Peyer's patch (tissue), 4 donors: ENCODE results near the gene KCNT1. TPM values are rescaled to one million over a fixed set of nuclear protein-coding genes. Genes with fewer than 3 reads are reported as not detected.

Experiments
- DNase-seq, 3 donors: peaks; one replicate each; pipeline ENCODE4 v3.0.0-alpha.2; 2017 to 2019
- H3K27ac ChIP-seq, 4 donors: fragments of 200-600 bp; sonication (generic); one replicate each; pipeline ENCODE4 v1.5.1; 2016 to 2019
- H3K27me3 ChIP-seq, 2 donors: fragments of 200-600 bp; sonication (generic); one replicate each; pipeline ENCODE4 v1.5.1; 2019
- H3K36me3 ChIP-seq, 3 donors: fragments of 200-600 bp; sonication (generic); one replicate each; pipeline ENCODE4 v1.5.1; 2016 to 2019
- H3K4me1 ChIP-seq, 4 donors: fragments of 200-600 bp; sonication (generic); one replicate each; pipeline ENCODE4 v1.5.1; 2016 to 2019
- H3K4me3 ChIP-seq, 4 donors: fragments of 200-600 bp; sonication (generic); 1 replicate in 3 of 4; 2 replicates in 1 of 4; pipeline ENCODE4 v1.5.1; 2016 to 2019; ENCODE audit warnings: mild to moderate bottlenecking in 1 of 4
- H3K9me3 ChIP-seq, 4 donors: fragments of 200-600 bp; sonication (generic); one replicate each; pipeline ENCODE4 v1.5.1; 2016 to 2019; ENCODE audit warnings: mild to moderate bottlenecking in 1 of 4
- POLR2A ChIP-seq, 2 donors: fragments of 450-650 bp; IDR thresholded peaks; one replicate each; pipeline ENCODE4 v1.5.1; 2017; ENCODE audit warnings: antibody characterized with exemption in 2 of 2, mild to moderate bottlenecking in 2 of 2, moderate library complexity in 2 of 2
- total RNA-seq, 4 donors: library from RNA; depleted of rRNA; stranded (reverse); fragments of >200 nt; gene quantifications; one replicate each; pipeline ENCODE4 v1.1.0, GENCODE V29; 2016
- TF ChIP-seq, protein P1 (sequence below), 6 experiments: fragments of 450-650 bp in 4 of 6; fragments of 200-600 bp in 2 of 6; sonication (generic) in 1 of 6; IDR thresholded peaks; one replicate each; pipeline ENCODE4 v1.5.1; 2017 to 2019; ENCODE audit warnings: antibody characterized with exemption in 6 of 6, mild to moderate bottlenecking in 3 of 6, moderate library complexity in 1 of 6

KCNT1 gene
- total RNA-seq, 4 donors from 2014 or later, result 0.27 TPM; not detected in 3

DNA sequence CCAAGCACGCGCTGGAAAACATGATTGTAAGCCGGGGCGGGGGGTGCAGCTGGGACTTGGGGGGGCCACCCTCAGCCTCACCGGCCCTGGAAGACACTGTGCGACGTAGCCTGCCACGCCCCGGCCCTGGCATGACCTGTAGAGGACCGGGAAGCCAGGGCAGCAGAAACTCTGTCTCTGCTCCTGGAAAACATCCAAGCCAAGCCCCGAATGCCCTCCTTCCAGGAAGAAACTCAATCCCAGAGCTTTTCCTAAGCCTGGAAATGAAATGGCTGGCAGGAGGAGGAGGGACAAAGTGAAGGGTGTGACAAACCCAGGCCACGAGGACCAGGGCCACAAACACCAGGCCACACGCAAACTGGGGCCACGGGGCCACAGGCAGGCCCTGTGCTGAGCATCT lies 55.4 kb downstream of the KCNT1 start:
- H3K4me3 ChIP-seq, result no peak overlapping the region
- TF ChIP-seq POLR2A (IDR thresholded peaks at IDR 0.05), result no peak
- TF ChIP-seq, protein P1, sequence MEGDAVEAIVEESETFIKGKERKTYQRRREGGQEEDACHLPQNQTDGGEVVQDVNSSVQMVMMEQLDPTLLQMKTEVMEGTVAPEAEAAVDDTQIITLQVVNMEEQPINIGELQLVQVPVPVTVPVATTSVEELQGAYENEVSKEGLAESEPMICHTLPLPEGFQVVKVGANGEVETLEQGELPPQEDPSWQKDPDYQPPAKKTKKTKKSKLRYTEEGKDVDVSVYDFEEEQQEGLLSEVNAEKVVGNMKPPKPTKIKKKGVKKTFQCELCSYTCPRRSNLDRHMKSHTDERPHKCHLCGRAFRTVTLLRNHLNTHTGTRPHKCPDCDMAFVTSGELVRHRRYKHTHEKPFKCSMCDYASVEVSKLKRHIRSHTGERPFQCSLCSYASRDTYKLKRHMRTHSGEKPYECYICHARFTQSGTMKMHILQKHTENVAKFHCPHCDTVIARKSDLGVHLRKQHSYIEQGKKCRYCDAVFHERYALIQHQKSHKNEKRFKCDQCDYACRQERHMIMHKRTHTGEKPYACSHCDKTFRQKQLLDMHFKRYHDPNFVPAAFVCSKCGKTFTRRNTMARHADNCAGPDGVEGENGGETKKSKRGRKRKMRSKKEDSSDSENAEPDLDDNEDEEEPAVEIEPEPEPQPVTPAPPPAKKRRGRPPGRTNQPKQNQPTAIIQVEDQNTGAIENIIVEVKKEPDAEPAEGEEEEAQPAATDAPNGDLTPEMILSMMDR (IDR thresholded peaks at IDR 0.05), result no peak
- H3K27ac ChIP-seq, result no peak overlapping the region
- no peaks in the 10 kb centered on the region for H3K9me3 ChIP-seq
- H3K27me3 ChIP-seq, result no peaks in the 10 kb centered on the region
- no peaks in the 10 kb centered on the region for H3K36me3 ChIP-seq
- DNase-seq, result no peak
- no peaks in the 10 kb centered on the region for H3K4me1 ChIP-seq

DNA sequence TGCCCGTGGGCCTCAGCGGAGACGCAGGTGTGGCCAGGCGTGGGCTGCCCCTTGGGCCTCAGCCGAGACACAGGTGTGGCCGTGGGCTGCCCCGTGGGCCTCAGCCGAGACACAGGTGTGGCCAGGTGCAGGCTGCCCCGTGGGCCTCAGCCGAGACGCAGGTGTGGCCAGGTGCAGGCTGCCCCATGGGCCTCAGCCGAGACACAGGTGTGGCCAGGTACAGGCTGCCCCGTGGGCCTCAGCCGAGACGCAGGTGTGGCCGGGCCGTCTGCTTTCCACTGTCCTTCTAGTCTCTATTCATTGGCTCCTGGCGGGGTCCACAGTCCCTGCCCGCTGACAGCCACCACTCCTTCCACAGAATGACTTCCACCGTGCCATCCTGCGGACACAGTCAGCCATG lies 56.1 kb downstream of the KCNT1 start:
- DNase-seq, result no peak
- Histone ChIP-seq H3K4me3 (no peak overlapping the region), H3K9me3 (no peaks in the 10 kb centered on the region), H3K4me1 (no peaks in the 10 kb centered on the region), H3K27ac (no peak overlapping the region), H3K27me3 (no peaks in the 10 kb centered on the region), H3K36me3 (no peaks in the 10 kb centered on the region)
- TF ChIP-seq, protein P1 (IDR thresholded peaks at IDR 0.05), result no peak

DNA sequence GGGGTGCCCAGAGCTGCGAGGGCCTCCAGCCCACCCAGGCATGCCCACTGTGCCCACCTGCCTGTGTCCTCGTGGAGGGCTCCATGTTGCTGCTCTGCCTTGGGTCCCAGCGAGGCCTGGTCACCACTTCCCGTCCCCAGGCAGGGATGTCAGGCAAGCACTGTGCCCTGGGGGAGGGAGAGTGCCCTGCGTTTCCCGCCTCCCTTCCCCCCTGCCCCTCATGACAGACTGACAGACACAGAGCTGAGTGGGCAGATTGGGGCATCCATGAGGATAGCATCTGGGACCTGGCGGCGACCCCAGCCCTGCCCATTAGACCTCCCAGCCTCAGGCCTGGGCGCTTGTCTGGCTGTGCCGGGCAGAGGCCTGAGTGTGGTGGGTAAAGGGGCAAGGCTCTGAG lies 56.9 kb downstream of the KCNT1 start:
- no peaks in the 10 kb centered on the region for H3K27me3 ChIP-seq
- no peak overlapping the region for H3K27ac ChIP-seq
- H3K9me3 ChIP-seq, result no peaks in the 10 kb centered on the region
- no peak for TF ChIP-seq POLR2A (IDR thresholded peaks at IDR 0.05)
- TF ChIP-seq, protein P1 (IDR thresholded peaks at IDR 0.05), result no peak
- no peaks in the 10 kb centered on the region for H3K36me3 ChIP-seq
- H3K4me3 ChIP-seq, result no peak overlapping the region
- no peaks in the 10 kb centered on the region for H3K4me1 ChIP-seq
- DNase-seq, result no peak

DNA sequence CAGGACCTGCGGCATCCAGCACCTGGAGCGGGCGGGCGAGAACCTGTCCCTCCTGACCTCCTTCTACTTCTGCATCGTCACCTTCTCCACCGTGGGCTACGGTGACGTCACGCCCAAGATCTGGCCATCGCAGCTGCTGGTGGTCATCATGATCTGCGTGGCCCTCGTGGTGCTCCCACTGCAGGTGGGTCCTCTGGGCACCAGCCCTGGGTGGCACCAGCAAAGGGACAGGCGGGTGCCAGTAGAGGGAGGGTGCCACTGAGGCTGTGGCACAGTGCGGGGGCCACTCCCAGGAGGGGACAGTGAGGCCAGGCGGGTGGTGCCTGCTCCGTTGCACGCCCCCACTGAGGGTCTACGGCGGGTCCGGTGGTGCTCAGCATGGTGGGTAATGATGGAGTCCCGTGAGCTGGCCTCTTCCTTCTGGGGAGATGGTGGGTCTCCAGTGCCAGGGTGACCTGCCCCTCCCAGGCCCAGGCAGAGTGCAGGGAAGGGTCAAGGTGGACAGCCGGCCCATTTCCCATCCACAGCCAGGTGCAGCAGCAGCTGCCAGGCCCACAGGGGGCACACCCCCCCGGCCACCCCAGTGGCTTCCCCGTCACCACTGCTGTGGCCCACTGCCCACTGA lies 57.8 kb downstream of the KCNT1 start:
- no peak for DNase-seq
- H3K4me3 ChIP-seq, result no peak overlapping the region
- H3K4me1 ChIP-seq, result no peaks in the 10 kb centered on the region
- no peak overlapping the region for H3K27ac ChIP-seq
- H3K36me3 ChIP-seq, result no peaks in the 10 kb centered on the region
- H3K27me3 ChIP-seq, result no peaks in the 10 kb centered on the region
- TF ChIP-seq POLR2A (IDR thresholded peaks at IDR 0.05), result no peak
- TF ChIP-seq, protein P1 (IDR thresholded peaks at IDR 0.05), result no peak
- H3K9me3 ChIP-seq, result no peaks in the 10 kb centered on the region

DNA sequence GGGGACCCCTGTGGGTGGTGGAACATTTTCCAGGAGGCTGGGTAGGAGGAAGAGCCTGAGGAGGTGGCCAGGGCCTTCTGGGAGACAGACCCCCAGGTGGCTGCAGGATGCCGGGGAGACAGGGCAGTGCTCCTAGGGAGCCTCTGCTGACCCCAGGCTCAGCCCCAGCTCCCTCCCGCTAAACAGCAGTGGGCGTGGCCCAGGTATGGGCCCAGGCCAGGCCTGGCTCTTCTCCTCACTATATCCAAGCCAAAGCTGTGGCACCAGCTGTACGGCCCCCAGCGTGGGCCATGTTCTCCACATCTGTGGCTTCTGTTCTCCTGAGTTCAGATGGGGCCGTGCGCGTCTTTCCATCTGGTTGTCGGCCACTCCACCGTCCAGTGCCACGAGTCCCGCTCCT lies 58.5 kb downstream of the KCNT1 start:
- no peak overlapping the region for H3K4me3 ChIP-seq
- H3K27me3 ChIP-seq, result no peaks in the 10 kb centered on the region
- H3K9me3 ChIP-seq, result no peaks in the 10 kb centered on the region
- DNase-seq, result no peak
- TF ChIP-seq, protein P1 (IDR thresholded peaks at IDR 0.05), result no peak
- TF ChIP-seq POLR2A (IDR thresholded peaks at IDR 0.05), result no peak
- no peaks in the 10 kb centered on the region for H3K36me3 ChIP-seq
- no peak overlapping the region for H3K27ac ChIP-seq
- H3K4me1 ChIP-seq, result no peaks in the 10 kb centered on the region
